PFSK-1 (cell line): ENCODE data around the gene SLC44A2.

Source experiments
- FOXP2 ChIP-seq: optimal IDR thresholded peaks from 2 replicates; pipeline ENCODE3; 2011; ENCODE audit warnings: borderline replicate concordance, control low read depth, inconsistent platforms; ENCODE audit not compliant: insufficient read depth; ENCODE audit errors: extremely low read length, extremely low read depth
- POLR2AphosphoS5 ChIP-seq: IDR thresholded peaks from 2 replicates; pipeline ENCODE4 v1.6.1; 2012; ENCODE audit warnings: low read depth, mild to moderate bottlenecking, control low read depth, low read length, moderate library complexity
- TAF1 ChIP-seq: IDR thresholded peaks from 2 replicates; pipeline ENCODE4 v1.6.1; 2012; ENCODE audit warnings: low read length, control low read depth, borderline replicate concordance; ENCODE audit not compliant: insufficient read depth

- TF ChIP-seq TAF1 (no peak), POLR2AphosphoS5 (no peak), FOXP2 (no peak)
These were observed 21.4 kb upstream of the SLC44A2 start for GRCh38 chr19:10603873-10604459.
